T-helper 1 cell (primary cell): ENCODE data around the gene CLCF1.

Source experiments
- DNase-seq, 5 donors: peaks; one replicate each; pipeline ENCODE4 v3.0.0-alpha.2; 2012 to 2020
- total RNA-seq, 4 donors: gene quantifications; one replicate each; lab custom pipeline; 2026; lab: John Stamatoyannopoulos, UW

CLCF1 gene
- total RNA-seq: 0.93 to 5.1 (median 4.4) reads per million in 4 donors

- peak in 2 of 5 donors; percentile 29 to 32 for DNase-seq
These were observed at the start of gene CLCF1 for GRCh38 chr11:67372993-67373647. CLCF1 (minus strand) TSS chr11:67373598; CDS start chr11:67373539, 59 bp downstream.

GRCh38 chr11:67422891-67423290 is 49.5 kb upstream of the CLCF1 start:
- DNase-seq: no peak

GRCh38 chr11:67421430-67422031 is 48.1 kb upstream of the CLCF1 start:
- DNase-seq: no peak

GRCh38 chr11:67420646-67421429 is 47.4 kb upstream of the CLCF1 start:
- peak; percentile 93 to 99 (median 97) for DNase-seq

- no peak for DNase-seq
These were observed 46.8 kb upstream of the CLCF1 start for GRCh38 chr11:67420147-67420645.

GRCh38 chr11:67419325-67420049 is 46.1 kb upstream of the CLCF1 start:
- no peak for DNase-seq

- DNase-seq: no peak
These were observed 45.3 kb upstream of the CLCF1 start for GRCh38 chr11:67418476-67419281.

- no peak for DNase-seq
These were observed 44.0 kb upstream of the CLCF1 start for GRCh38 chr11:67417425-67417824.

GRCh38 chr11:67416416-67417335 is 43.3 kb upstream of the CLCF1 start:
- DNase-seq: peak; percentile 63 to 81 (median 76)

- no peak for DNase-seq
These were observed 42.3 kb upstream of the CLCF1 start, which contains the start of gene CARNS1 for GRCh38 chr11:67415501-67416304. CARNS1 (plus strand) TSS chr11:67415678; CDS start chr11:67416200, 522 bp downstream.

GRCh38 chr11:67413266-67413849 is 40.0 kb upstream of the CLCF1 start:
- DNase-seq: no peak

- DNase-seq: no peak
These were observed 39.2 kb upstream of the CLCF1 start for GRCh38 chr11:67412495-67413179.

GRCh38 chr11:67411785-67412152 is 38.4 kb upstream of the CLCF1 start:
- no peak for DNase-seq

GRCh38 chr11:67410984-67411784 is 37.8 kb upstream of the CLCF1 start:
- no peak for DNase-seq

GRCh38 chr11:67410369-67410831 is 37.0 kb upstream of the CLCF1 start:
- no peak for DNase-seq

GRCh38 chr11:67409781-67410368 is 36.5 kb upstream of the CLCF1 start:
- no peak for DNase-seq

GRCh38 chr11:67409261-67409666 is 35.9 kb upstream of the CLCF1 start:
- DNase-seq: peak; percentile 48 to 92 (median 57)
